HCT116 (cell line): ENCODE results near the gene L1CAM. TPM values are rescaled to one million over a fixed set of nuclear protein-coding genes. Genes with fewer than 3 reads are reported as not detected.

ENCODE experiments used
- ATAC-seq: fragments of 200-7000 bp; cut with Tn5 transposase; 2 replicates; pipeline ENCODE4 v1.9.1; 2020; ENCODE audit warnings: mild to moderate bottlenecking, moderate library complexity
- BruUV-seq: library from RNA; stranded (reverse); fragments of 400-500 nt; replicated peaks from 2 replicates; lab custom pipeline; 2021; lab: Mats Ljungman, UMichigan
- CTCF ChIA-PET: fragments of 300-600 bp; sonication (Branson Sonifier 250); formaldehyde crosslinking; loops from one replicate; lab custom pipeline; 2021; ENCODE audit warnings: antibody characterized with exemption; lab: Charles Lee
- POLR2A ChIA-PET: fragments of 300-600, 350-600 bp; sonication (Branson Sonifier 250); formaldehyde crosslinking; loops from one replicate; lab custom pipeline; 2021; ENCODE audit warnings: antibody characterized with exemption; lab: Charles Lee
- RAD21 ChIA-PET, 2 experiments: fragments of 300-600 bp; sonication (Branson Sonifier 250); formaldehyde crosslinking; loops; one replicate each; lab custom pipeline; 2023; ENCODE audit warnings: low total read pairs in 2 of 2; ENCODE audit not compliant: uncharacterized antibody in 2 of 2, unreplicated experiment in 2 of 2, low non-redundant PET in 1 of 2; lab: Charles Lee
- DNase-seq: peaks from one replicate; pipeline ENCODE4 v3.0.0-alpha.2; 2010; ENCODE audit warnings: low read depth, low spot score
- H2AFZ ChIP-seq: fragments of 200-600 bp; shearing (Covaris generic), sonication (generic); 2 replicates; pipeline ENCODE4 v1.6.1; 2017; ENCODE audit warnings: low read depth, mixed run types, mixed read lengths, antibody characterized with exemption, low read length; ENCODE audit not compliant: poor library complexity, severe bottlenecking
- H3K27ac ChIP-seq: 2 replicates; pipeline ENCODE4 v1.5.1; 2012; ENCODE audit warnings: low read depth, low read length
- H3K27me3 ChIP-seq: fragments of 200-600 bp; sonication (generic); 2 replicates; pipeline ENCODE4 v1.6.1; 2016; ENCODE audit warnings: mixed run types, low read length, mixed read lengths; ENCODE audit not compliant: insufficient read depth
- H3K36me3 ChIP-seq, 2 experiments: fragments of 200-500 bp in 1 of 2; fragments of 200-600 bp in 1 of 2; sonication (Bioruptor generic) in 1 of 2; sonication (generic) in 1 of 2; 2 replicates each; pipeline versions ENCODE4 v1.5.1 to v1.6.1; 2014 to 2016; ENCODE audit warnings: low read length in 2 of 2, inconsistent platforms in 1 of 2, mixed read lengths in 1 of 2, mixed run types in 1 of 2; ENCODE audit not compliant: insufficient read depth in 2 of 2, control insufficient read depth in 1 of 2
- H3K4me1 ChIP-seq, 2 experiments: fragments of 200-600 bp in 1 of 2; sonication (generic) in 1 of 2; 2 replicates each; pipeline versions ENCODE4 v1.5.1 to v1.6.1; 2012 to 2017; ENCODE audit warnings: low read length in 2 of 2, inconsistent platforms in 1 of 2, mild to moderate bottlenecking in 1 of 2, mixed read lengths in 1 of 2, mixed run types in 1 of 2, moderate library complexity in 1 of 2; ENCODE audit not compliant: insufficient read depth in 2 of 2, control insufficient read depth in 1 of 2
- H3K4me2 ChIP-seq: fragments of 200-600 bp; sonication (generic); 2 replicates; pipeline ENCODE4 v1.6.1; 2017; ENCODE audit warnings: mixed run types, low read length, mixed read lengths
- H3K4me3 ChIP-seq, 2 experiments: fragments of 200-600 bp in 1 of 2; sonication (generic) in 1 of 2; replicated peaks in 1 of 2; 2 replicates each; pipeline ENCODE4 v1.5.1; 2011 to 2016; ENCODE audit warnings: low read length in 2 of 2, control low read depth in 1 of 2, low read depth in 1 of 2, mild to moderate bottlenecking in 1 of 2, mixed read lengths in 1 of 2, mixed run types in 1 of 2
- H3K79me2 ChIP-seq: fragments of 200-600 bp; sonication (generic); 2 replicates; pipeline ENCODE4 v1.6.1; 2017; ENCODE audit warnings: mild to moderate bottlenecking, mixed run types, low read length, moderate library complexity, mixed read lengths; ENCODE audit not compliant: insufficient read depth
- H3K9ac ChIP-seq: fragments of 200-600 bp; sonication (generic); 2 replicates; pipeline ENCODE4 v1.6.1; 2016; ENCODE audit warnings: low read length, mixed read lengths
- H3K9me2 ChIP-seq: fragments of 200-600 bp; sonication (generic), shearing (Covaris generic); 2 replicates; pipeline ENCODE4 v1.6.1; 2017; ENCODE audit warnings: mixed run types, mild to moderate bottlenecking, moderate library complexity; ENCODE audit not compliant: insufficient read depth
- H3K9me3 ChIP-seq, 2 experiments: fragments of 200-500 bp in 1 of 2; fragments of 200-600 bp in 1 of 2; sonication (Bioruptor generic) in 1 of 2; sonication (generic) in 1 of 2; 2 replicates each; pipeline ENCODE4 v1.6.1; 2014 to 2017; ENCODE audit warnings: low read length in 2 of 2, mixed read lengths in 2 of 2, inconsistent platforms in 1 of 2, low read depth in 1 of 2, mild to moderate bottlenecking in 1 of 2, mixed run types in 1 of 2, moderate library complexity in 1 of 2; ENCODE audit not compliant: control insufficient read depth in 1 of 2, insufficient read depth in 1 of 2
- H4K20me1 ChIP-seq: fragments of 200-600 bp; sonication (generic), shearing (Covaris generic); 2 replicates; pipeline ENCODE4 v1.6.1; 2017; ENCODE audit warnings: mixed run types, mild to moderate bottlenecking, moderate library complexity; ENCODE audit not compliant: insufficient read depth
- CEBPB ChIP-seq: IDR thresholded peaks from 2 replicates; pipeline ENCODE4 v1.6.1; 2012; ENCODE audit warnings: low read depth
- CTCF ChIP-seq, 3 experiments: fragments of 200-600 bp in 1 of 3; sonication (generic) in 1 of 3; IDR thresholded peaks in 2 of 3; conservative IDR thresholded peaks in 1 of 3; 2 replicates each; pipeline ENCODE4 v1.5.1; 2012 to 2017; ENCODE audit warnings: low read depth in 2 of 3, low read length in 2 of 3, antibody characterized with exemption in 1 of 3, borderline replicate concordance in 1 of 3, control low read depth in 1 of 3, mild to moderate bottlenecking in 1 of 3, mixed read lengths in 1 of 3, mixed run types in 1 of 3, moderate library complexity in 1 of 3; ENCODE audit not compliant: insufficient read depth in 1 of 3
- ELF1 ChIP-seq: IDR thresholded peaks from 2 replicates; pipeline ENCODE4 v1.6.1; 2012; ENCODE audit warnings: low read depth, borderline replicate concordance
- EZH2 ChIP-seq: fragments of 200-600 bp; sonication (generic); IDR thresholded peaks from 2 replicates; pipeline ENCODE4 v1.6.1; 2017; ENCODE audit warnings: antibody characterized with exemption, mixed run types
- EZH2phosphoT487 ChIP-seq: fragments of 200-600 bp; IDR thresholded peaks from 2 replicates; pipeline ENCODE4 v1.6.1; 2018; ENCODE audit warnings: antibody characterized with exemption, borderline replicate concordance
- MAX ChIP-seq: IDR thresholded peaks from 2 replicates; pipeline ENCODE4 v1.6.1; 2012
- POLR2A ChIP-seq: IDR thresholded peaks from 2 replicates; pipeline ENCODE4 v1.7.0; 2011; ENCODE audit warnings: borderline replicate concordance; ENCODE audit not compliant: insufficient read depth, insufficient read length; ENCODE audit errors: extremely low read depth
- POLR2AphosphoS5 ChIP-seq: IDR thresholded peaks from 2 replicates; pipeline ENCODE4 v1.6.1; 2011; ENCODE audit warnings: mild to moderate bottlenecking, low read depth, low read length, moderate library complexity
- RAD21 ChIP-seq: IDR thresholded peaks from 2 replicates; pipeline ENCODE4 v1.6.1; 2012; ENCODE audit warnings: low read depth, mild to moderate bottlenecking
- REST ChIP-seq: IDR thresholded peaks from 2 replicates; pipeline ENCODE4 v1.6.1; 2012; ENCODE audit warnings: low read depth
- SIN3A ChIP-seq: IDR thresholded peaks from 2 replicates; pipeline ENCODE4 v1.6.1; 2012; ENCODE audit warnings: low read depth
- SP1 ChIP-seq: IDR thresholded peaks from 2 replicates; pipeline ENCODE4 v1.6.1; 2012; ENCODE audit warnings: low read depth
- SRF ChIP-seq: IDR thresholded peaks from 2 replicates; pipeline ENCODE4 v1.6.1; 2012; ENCODE audit warnings: low read depth
- TCF7L2 ChIP-seq: IDR thresholded peaks from 2 replicates; pipeline ENCODE4 v1.7.0; 2011; ENCODE audit warnings: borderline replicate concordance, inconsistent platforms; ENCODE audit not compliant: insufficient read depth, insufficient read length; ENCODE audit errors: extremely low read depth
- ZFX ChIP-seq: fragments of 450-650 bp; IDR thresholded peaks from 2 replicates; pipeline ENCODE4 v1.6.1; 2017
- ZNF274 ChIP-seq: fragments of 200-500 bp; sonication (Bioruptor generic); IDR thresholded peaks from 2 replicates; pipeline ENCODE4 v1.6.1; 2014; ENCODE audit warnings: mild to moderate bottlenecking, low read depth, low read length, inconsistent platforms
- intact Hi-C: fragments of 100-400 bp; cut with micrococcal nuclease; formaldehyde crosslinking; loops from 2 replicates; pipeline ENCODE4 v1.10.0; 2022
- total RNA-seq: library from RNA; stranded (reverse); gene quantifications from one replicate; pipeline ENCODE4 v1.2.1, GENCODE V29; 2021; ENCODE audit not compliant: unreplicated experiment
- TF ChIP-seq, protein P1 (sequence below): IDR thresholded peaks from 2 replicates; pipeline ENCODE4 v1.6.1; 2012

L1CAM gene
- total RNA-seq, 1 experiment from 2014 or later, result 14.8 TPM

GRCh38 chrX:153897899-153898298, 11.9 kb upstream of the L1CAM start:
- Histone ChIP-seq H3K9me2 (no peaks in the 10 kb centered on the region), H3K4me2 (no peak overlapping the region), H3K9me3 (no peaks in the 10 kb centered on the region), H3K9ac (no peak overlapping the region), H4K20me1 (no peaks in the 10 kb centered on the region), H2AFZ (no peak overlapping the region), H3K79me2 (no peaks in the 10 kb centered on the region), H3K27me3 (no peaks in the 10 kb centered on the region), H3K36me3 (no peaks in the 10 kb centered on the region), H3K4me3 (no peak overlapping the region), H3K27ac (no peak overlapping the region), H3K4me1 (peaks cover 6 to 16% of the 10 kb centered on the region in 2 experiments; a peak in 2 of 4 replicates)
- ChIA-PET CTCF (no interaction called here), POLR2A (no interaction called here), RAD21 (no interaction called here)
- DNase-seq (no peak), ATAC-seq (no peak)
- no peak for TF ChIP-seq MAX
- TF ChIP-seq POLR2AphosphoS5, result no peak
- no peak for TF ChIP-seq ZNF274
- TF ChIP-seq REST, result no peak
- no peak for TF ChIP-seq CTCF (IDR thresholded peaks at IDR 0.05 in 2 of 3, conservative IDR thresholded peaks at IDR 0.05 in 1 of 3; ENCODE audit: borderline replicate concordance in 1 of 3, insufficient read depth in 1 of 3, low read depth in 2 of 3, low read length in 2 of 3)
- TF ChIP-seq SRF, result no peak
- TF ChIP-seq POLR2A, result no peak
- TF ChIP-seq SIN3A, result no peak
- no peak for TF ChIP-seq EZH2
- TF ChIP-seq, protein P1, sequence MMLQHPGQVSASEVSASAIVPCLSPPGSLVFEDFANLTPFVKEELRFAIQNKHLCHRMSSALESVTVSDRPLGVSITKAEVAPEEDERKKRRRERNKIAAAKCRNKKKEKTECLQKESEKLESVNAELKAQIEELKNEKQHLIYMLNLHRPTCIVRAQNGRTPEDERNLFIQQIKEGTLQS, result no peak
- TF ChIP-seq SP1, result no peak
- no peak for TF ChIP-seq ELF1
- no peak for TF ChIP-seq TCF7L2
- no peak for TF ChIP-seq ZFX
- TF ChIP-seq CEBPB, result no peak
- TF ChIP-seq RAD21, result no peak
- TF ChIP-seq EZH2phosphoT487, result no peak
- BruUV-seq, result no TSS peak
- intact Hi-C loops, result no loop called here
